GM23338 (cell line): ENCODE data around the gene RASL10B. TPM values are rescaled to one million over a fixed set of nuclear protein-coding genes. Genes with fewer than 3 reads are reported as not detected.

Experiments
- ATAC-seq: fragments of 200-7000 bp; cut with Tn5 transposase; 3 replicates; pipeline ENCODE4 v1.9.1; 2020
- DNase-seq: peaks from one replicate; pipeline ENCODE4 v3.0.0-alpha.2; 2015; ENCODE audit warnings: low spot score
- H2AFZ ChIP-seq: fragments of 200-600 bp; sonication (generic); 2 replicates; pipeline ENCODE4 v1.8.0; 2016; ENCODE audit warnings: antibody characterized with exemption, mild to moderate bottlenecking, moderate library complexity
- H3F3A ChIP-seq: fragments of 200-600 bp; sonication (generic); replicated peaks from 2 replicates; pipeline ENCODE4 v1.8.0; 2017; ENCODE audit warnings: antibody characterized with exemption, mixed run types, low read depth
- H3K27ac ChIP-seq: fragments of 200-600 bp; sonication (generic); 2 replicates; pipeline ENCODE4 v1.6.1; 2016; ENCODE audit warnings: low read depth
- H3K27me3 ChIP-seq: fragments of 200-600 bp; sonication (generic); 2 replicates; pipeline ENCODE4 v1.8.0; 2016; ENCODE audit warnings: mild to moderate bottlenecking, mixed run types, moderate library complexity; ENCODE audit not compliant: insufficient read depth
- H3K36me3 ChIP-seq: fragments of 200-600 bp; sonication (generic); 2 replicates; pipeline ENCODE4 v1.8.0; 2016; ENCODE audit warnings: mild to moderate bottlenecking; ENCODE audit not compliant: insufficient read depth
- H3K4me1 ChIP-seq: fragments of 200-600 bp; sonication (generic); 2 replicates; pipeline ENCODE4 v1.8.0; 2016; ENCODE audit warnings: mild to moderate bottlenecking, moderate library complexity; ENCODE audit not compliant: insufficient read depth
- H3K4me2 ChIP-seq: fragments of 200-600 bp; sonication (generic); 2 replicates; pipeline ENCODE4 v1.7.1; 2017; ENCODE audit warnings: mixed run types
- H3K4me3 ChIP-seq: fragments of 200-600 bp; sonication (generic); 2 replicates; pipeline ENCODE4 v1.6.1; 2016; ENCODE audit warnings: mixed run types
- H3K79me2 ChIP-seq: fragments of 200-600 bp; sonication (generic); replicated peaks from 2 replicates; pipeline ENCODE4 v1.8.0; 2017; ENCODE audit warnings: mild to moderate bottlenecking; ENCODE audit not compliant: insufficient read depth
- H3K9me2 ChIP-seq: fragments of 200-600 bp; sonication (generic); 2 replicates; pipeline ENCODE4 v1.8.0; 2017; ENCODE audit not compliant: insufficient read depth
- H4K20me1 ChIP-seq: fragments of 200-600 bp; sonication (generic); replicated peaks from 2 replicates; pipeline ENCODE4 v1.8.0; 2017; ENCODE audit warnings: mild to moderate bottlenecking; ENCODE audit not compliant: insufficient read depth
- H3K27ac Mint-ChIP-seq: 2 replicates; pipeline ENCODE4 v1.8.0; 2020; ENCODE audit warnings: inconsistent platforms, mild to moderate bottlenecking, moderate library complexity, mixed read lengths
- H3K27me3 Mint-ChIP-seq: 3 replicates; pipeline ENCODE4 v1.8.0; 2022; ENCODE audit warnings: low read depth, mild to moderate bottlenecking, moderate library complexity, mixed read lengths, inconsistent platforms; ENCODE audit not compliant: insufficient read depth, poor library complexity
- H3K36me3 Mint-ChIP-seq: 3 replicates; pipeline ENCODE4 v1.8.0; 2021; ENCODE audit warnings: low read depth, mild to moderate bottlenecking, inconsistent platforms, moderate library complexity, mixed read lengths
- H3K4me1 Mint-ChIP-seq: 3 replicates; pipeline ENCODE4 v1.8.0; 2020; ENCODE audit warnings: mild to moderate bottlenecking, inconsistent platforms, mixed read lengths
- H3K4me3 Mint-ChIP-seq: 3 replicates; pipeline ENCODE4 v1.8.0; 2021; ENCODE audit warnings: moderate library complexity, mild to moderate bottlenecking, inconsistent platforms, mixed read lengths
- H3K9me3 Mint-ChIP-seq: 3 replicates; pipeline ENCODE4 v1.8.0; 2020; ENCODE audit warnings: moderate library complexity, mild to moderate bottlenecking, inconsistent platforms, mixed read lengths
- CREB1 ChIP-seq: fragments of 250-450 bp; sonication (Bioruptor Pico); IDR thresholded peaks from 2 replicates; pipeline ENCODE4 v1.5.0; 2020; ENCODE audit warnings: low read depth, mild to moderate bottlenecking, moderate library complexity
- CTCF ChIP-seq, 2 experiments: fragments of 200-600 bp in 1 of 2; sonication (generic) in 1 of 2; conservative IDR thresholded peaks; 2 replicates each; pipeline versions ENCODE4 v1.5.1 to v1.6.1; 2016 to 2017; ENCODE audit warnings: antibody characterized with exemption in 2 of 2, low read depth in 2 of 2, mild to moderate bottlenecking in 2 of 2, moderate library complexity in 1 of 2
- ETS1 ChIP-seq: IDR thresholded peaks from 2 replicates; pipeline ENCODE4 v1.6.1; 2016; ENCODE audit warnings: antibody characterized with exemption
- EZH2 ChIP-seq: fragments of 200-600 bp; sonication (generic); IDR thresholded peaks from one replicate; pipeline ENCODE4 v1.8.0; 2017; ENCODE audit warnings: antibody characterized with exemption, mild to moderate bottlenecking, low read depth; ENCODE audit not compliant: unreplicated experiment
- EZH2phosphoT487 ChIP-seq: fragments of 200-600 bp; sonication (generic); IDR thresholded peaks from one replicate; pipeline ENCODE4 v1.8.1; 2018; ENCODE audit warnings: antibody characterized with exemption; ENCODE audit not compliant: unreplicated experiment
- NANOG ChIP-seq: IDR thresholded peaks from 2 replicates; pipeline ENCODE4 v1.6.1; 2016; ENCODE audit warnings: antibody characterized with exemption, borderline replicate concordance
- POLR2AphosphoS5 ChIP-seq: IDR thresholded peaks from 2 replicates; pipeline ENCODE4 v1.6.1; 2016; ENCODE audit warnings: antibody characterized with exemption, low read depth
- STAT1 ChIP-seq: IDR thresholded peaks from one replicate; pipeline ENCODE4 v1.6.1; 2016; ENCODE audit warnings: antibody characterized with exemption; ENCODE audit not compliant: unreplicated experiment
- ZNF114 ChIP-seq: fragments of 250-450 bp; sonication (Bioruptor Pico); IDR thresholded peaks from 2 replicates; pipeline ENCODE4 v1.5.0; 2020; ENCODE audit warnings: mild to moderate bottlenecking, moderate library complexity
- ZNF331 ChIP-seq: fragments of 250-450 bp; sonication (Bioruptor Pico); IDR thresholded peaks from 2 replicates; pipeline ENCODE4 v1.5.0; 2020; ENCODE audit warnings: low read depth, mild to moderate bottlenecking, moderate library complexity
- ZNF462 ChIP-seq: fragments of 250-450 bp; sonication (Bioruptor Pico); IDR thresholded peaks from 2 replicates; pipeline ENCODE4 v1.5.0; 2020; ENCODE audit warnings: mild to moderate bottlenecking, moderate library complexity
- polyA plus RNA-seq: library from polyadenylated mRNA; unstranded; fragments of >200 nt; fragmentation: Nextera tagmentation; extraction: Ambion mirVana; gene quantifications from 2 replicates; pipeline ENCODE4 v1.2.1, GENCODE V29; 2016
- total RNA-seq: library from RNA; depleted of rRNA; stranded (reverse); fragments of >200 nt; shearing (Covaris generic); gene quantifications from 2 replicates; pipeline ENCODE4 v1.2.3, GENCODE V29; 2014

Gene RASL10B
- total and polyA plus RNA-seq, 2 experiments from 2014 or later, result 7.1 to 26.2 TPM

- Histone ChIP-seq H3K4me3 (no peak overlapping the region), H3K9me2 (no peaks in the 10 kb centered on the region), H3F3A (0 out of 2 replicates have a peak, but pooled peaks cover 3% of the 10 kb centered on the region), H3K27me3 (peaks cover 13% of the 10 kb centered on the region), H3K36me3 (no peaks in the 10 kb centered on the region), H3K79me2 (no peaks in the 10 kb centered on the region), H3K4me2 (peak overlapping the region; percentile 80), H3K4me1 (peaks cover 31% of the 10 kb centered on the region), H4K20me1 (no peaks in the 10 kb centered on the region), H3K27ac (no peak overlapping the region), H2AFZ (no peak overlapping the region)
- DNase-seq (peak; percentile 34), ATAC-seq (no peak)
- H3K27me3 Mint-ChIP-seq, result peaks cover 15% of the 10 kb centered on the region
- H3K4me1 Mint-ChIP-seq, result peaks cover 39% of the 10 kb centered on the region
- peaks cover 3% of the 10 kb centered on the region; the same call in 2 of the 3 replicates for H3K36me3 Mint-ChIP-seq
- no peak for TF ChIP-seq STAT1
- TF ChIP-seq POLR2AphosphoS5, result no peak
- peak overlapping the region; percentile 73 for H3K4me3 Mint-ChIP-seq
- H3K9me3 Mint-ChIP-seq, result no peaks in the 10 kb centered on the region
- no peak overlapping the region for H3K27ac Mint-ChIP-seq
Observed at GRCh38 chr17:35730400-35731005, 936 bp upstream of the RASL10B start.

GRCh38 chr17:35731917-35732805, 722 bp downstream of the RASL10B start:
- no peaks in the 10 kb centered on the region for H3K9me2 ChIP-seq
- H3K4me1 ChIP-seq, result peaks cover 26% of the 10 kb centered on the region
- DNase-seq, result peak; percentile 63
- no peaks in the 10 kb centered on the region; the same call in 1 of the 2 replicates for H4K20me1 ChIP-seq
- 0 out of 2 replicates have a peak, but pooled peaks cover 3% of the 10 kb centered on the region for H3F3A ChIP-seq
- H2AFZ ChIP-seq, result peak overlapping the region; percentile 87
- H3K27ac ChIP-seq, result no peak overlapping the region
- no peaks in the 10 kb centered on the region for H3K36me3 ChIP-seq
- peak overlapping the region; percentile 89 for H3K4me3 ChIP-seq
- ATAC-seq, result peak; percentile 55
- Mint-ChIP-seq H3K4me3 (peak overlapping the region; percentile 91), H3K27ac (no peak overlapping the region), H3K27me3 (peaks cover 15% of the 10 kb centered on the region), H3K4me1 (peaks cover 31% of the 10 kb centered on the region), H3K36me3 (no peaks in the 10 kb centered on the region; the same call in 2 of the 3 replicates), H3K9me3 (no peaks in the 10 kb centered on the region)
- H3K27me3 ChIP-seq, result peaks cover 13% of the 10 kb centered on the region
- peak overlapping the region; percentile 93 for H3K4me2 ChIP-seq
- H3K79me2 ChIP-seq, result no peaks in the 10 kb centered on the region
- no peak for TF ChIP-seq CTCF (conservative IDR thresholded peaks at IDR 0.05; ENCODE audit: low read depth in 2 of 2)
- no peak for TF ChIP-seq NANOG
- no peak for TF ChIP-seq ZNF331
- TF ChIP-seq EZH2, result no peak
- no peak for TF ChIP-seq STAT1
- TF ChIP-seq EZH2phosphoT487, result no peak
- no peak for TF ChIP-seq POLR2AphosphoS5
- TF ChIP-seq CREB1 (CRISPR knock-in tag), result no peak
- TF ChIP-seq ZNF114, result no peak
- TF ChIP-seq ZNF462 (CRISPR knock-in tag), result no peak
- TF ChIP-seq ETS1, result no peak
